Measurements from ENCODE around the gene MMD. TPM values are rescaled to one million over a fixed set of nuclear protein-coding genes. Genes with fewer than 3 reads are reported as not detected.

Gene MMD
- total and polyA plus RNA-seq, 2 of the 13 experiments (the other 11 are each of a cell fraction or from before 2014, with no cell fraction given) = 121 to 225 TPM

DNA sequence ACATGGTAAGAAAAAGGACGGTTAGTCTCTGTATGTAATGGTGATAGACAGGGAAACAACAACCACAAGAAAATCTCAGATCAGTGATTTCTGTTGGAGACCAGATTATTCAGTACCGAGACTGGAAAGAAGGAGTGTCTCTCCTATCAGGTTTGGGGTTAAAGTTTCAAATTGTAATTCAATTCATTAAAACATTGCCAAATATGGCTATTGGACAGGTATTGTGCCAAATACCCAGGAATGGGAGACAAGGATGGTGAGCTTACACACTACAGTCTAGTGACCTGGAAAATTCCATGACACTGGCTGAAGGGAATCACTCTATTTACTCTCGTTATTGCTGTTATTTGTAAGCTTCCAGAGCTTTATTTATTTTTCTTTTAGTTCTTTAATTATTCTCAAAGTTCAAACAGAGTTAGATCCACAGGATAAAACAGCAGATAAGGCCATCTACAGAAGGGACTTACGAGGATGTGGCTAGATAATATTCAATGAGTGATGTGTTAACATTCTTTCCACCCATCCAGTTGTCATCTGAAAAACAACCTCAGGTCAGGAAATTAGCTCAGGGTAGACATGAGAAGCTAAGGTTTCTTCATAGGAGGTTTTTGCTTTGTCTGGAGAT is 25.1 kb upstream of the MMD start (continued):
- TF ChIP-seq, protein P1, sequence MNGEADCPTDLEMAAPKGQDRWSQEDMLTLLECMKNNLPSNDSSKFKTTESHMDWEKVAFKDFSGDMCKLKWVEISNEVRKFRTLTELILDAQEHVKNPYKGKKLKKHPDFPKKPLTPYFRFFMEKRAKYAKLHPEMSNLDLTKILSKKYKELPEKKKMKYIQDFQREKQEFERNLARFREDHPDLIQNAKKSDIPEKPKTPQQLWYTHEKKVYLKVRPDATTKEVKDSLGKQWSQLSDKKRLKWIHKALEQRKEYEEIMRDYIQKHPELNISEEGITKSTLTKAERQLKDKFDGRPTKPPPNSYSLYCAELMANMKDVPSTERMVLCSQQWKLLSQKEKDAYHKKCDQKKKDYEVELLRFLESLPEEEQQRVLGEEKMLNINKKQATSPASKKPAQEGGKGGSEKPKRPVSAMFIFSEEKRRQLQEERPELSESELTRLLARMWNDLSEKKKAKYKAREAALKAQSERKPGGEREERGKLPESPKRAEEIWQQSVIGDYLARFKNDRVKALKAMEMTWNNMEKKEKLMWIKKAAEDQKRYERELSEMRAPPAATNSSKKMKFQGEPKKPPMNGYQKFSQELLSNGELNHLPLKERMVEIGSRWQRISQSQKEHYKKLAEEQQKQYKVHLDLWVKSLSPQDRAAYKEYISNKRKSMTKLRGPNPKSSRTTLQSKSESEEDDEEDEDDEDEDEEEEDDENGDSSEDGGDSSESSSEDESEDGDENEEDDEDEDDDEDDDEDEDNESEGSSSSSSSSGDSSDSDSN (CRISPR knock-in tag; IDR thresholded peaks at IDR 0.05) = no peak
- no peak for TF ChIP-seq NR1H2 (CRISPR knock-in tag; IDR thresholded peaks at IDR 0.05; ENCODE audit: borderline replicate concordance, low read depth)
- TF ChIP-seq GABPB1 (CRISPR knock-in tag; IDR thresholded peaks at IDR 0.05) = no peak; the same call in 1 of the 2 replicates
- TF ChIP-seq, protein P2, sequence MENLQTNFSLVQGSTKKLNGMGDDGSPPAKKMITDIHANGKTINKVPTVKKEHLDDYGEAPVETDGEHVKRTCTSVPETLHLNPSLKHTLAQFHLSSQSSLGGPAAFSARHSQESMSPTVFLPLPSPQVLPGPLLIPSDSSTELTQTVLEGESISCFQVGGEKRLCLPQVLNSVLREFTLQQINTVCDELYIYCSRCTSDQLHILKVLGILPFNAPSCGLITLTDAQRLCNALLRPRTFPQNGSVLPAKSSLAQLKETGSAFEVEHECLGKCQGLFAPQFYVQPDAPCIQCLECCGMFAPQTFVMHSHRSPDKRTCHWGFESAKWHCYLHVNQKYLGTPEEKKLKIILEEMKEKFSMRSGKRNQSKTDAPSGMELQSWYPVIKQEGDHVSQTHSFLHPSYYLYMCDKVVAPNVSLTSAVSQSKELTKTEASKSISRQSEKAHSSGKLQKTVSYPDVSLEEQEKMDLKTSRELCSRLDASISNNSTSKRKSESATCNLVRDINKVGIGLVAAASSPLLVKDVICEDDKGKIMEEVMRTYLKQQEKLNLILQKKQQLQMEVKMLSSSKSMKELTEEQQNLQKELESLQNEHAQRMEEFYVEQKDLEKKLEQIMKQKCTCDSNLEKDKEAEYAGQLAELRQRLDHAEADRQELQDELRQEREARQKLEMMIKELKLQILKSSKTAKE (CRISPR knock-in tag; IDR thresholded peaks at IDR 0.05; ENCODE audit: borderline replicate concordance) = no peak; the same call in 1 of the 2 replicates
- no peak for TF ChIP-seq NFKB2 (CRISPR knock-in tag; IDR thresholded peaks at IDR 0.05; ENCODE audit: borderline replicate concordance)
- peak; percentile 33; the same call in 1 of the 2 replicates for TF ChIP-seq TAF1 (CRISPR knock-in tag; IDR thresholded peaks at IDR 0.05)
- TF ChIP-seq, protein P3, sequence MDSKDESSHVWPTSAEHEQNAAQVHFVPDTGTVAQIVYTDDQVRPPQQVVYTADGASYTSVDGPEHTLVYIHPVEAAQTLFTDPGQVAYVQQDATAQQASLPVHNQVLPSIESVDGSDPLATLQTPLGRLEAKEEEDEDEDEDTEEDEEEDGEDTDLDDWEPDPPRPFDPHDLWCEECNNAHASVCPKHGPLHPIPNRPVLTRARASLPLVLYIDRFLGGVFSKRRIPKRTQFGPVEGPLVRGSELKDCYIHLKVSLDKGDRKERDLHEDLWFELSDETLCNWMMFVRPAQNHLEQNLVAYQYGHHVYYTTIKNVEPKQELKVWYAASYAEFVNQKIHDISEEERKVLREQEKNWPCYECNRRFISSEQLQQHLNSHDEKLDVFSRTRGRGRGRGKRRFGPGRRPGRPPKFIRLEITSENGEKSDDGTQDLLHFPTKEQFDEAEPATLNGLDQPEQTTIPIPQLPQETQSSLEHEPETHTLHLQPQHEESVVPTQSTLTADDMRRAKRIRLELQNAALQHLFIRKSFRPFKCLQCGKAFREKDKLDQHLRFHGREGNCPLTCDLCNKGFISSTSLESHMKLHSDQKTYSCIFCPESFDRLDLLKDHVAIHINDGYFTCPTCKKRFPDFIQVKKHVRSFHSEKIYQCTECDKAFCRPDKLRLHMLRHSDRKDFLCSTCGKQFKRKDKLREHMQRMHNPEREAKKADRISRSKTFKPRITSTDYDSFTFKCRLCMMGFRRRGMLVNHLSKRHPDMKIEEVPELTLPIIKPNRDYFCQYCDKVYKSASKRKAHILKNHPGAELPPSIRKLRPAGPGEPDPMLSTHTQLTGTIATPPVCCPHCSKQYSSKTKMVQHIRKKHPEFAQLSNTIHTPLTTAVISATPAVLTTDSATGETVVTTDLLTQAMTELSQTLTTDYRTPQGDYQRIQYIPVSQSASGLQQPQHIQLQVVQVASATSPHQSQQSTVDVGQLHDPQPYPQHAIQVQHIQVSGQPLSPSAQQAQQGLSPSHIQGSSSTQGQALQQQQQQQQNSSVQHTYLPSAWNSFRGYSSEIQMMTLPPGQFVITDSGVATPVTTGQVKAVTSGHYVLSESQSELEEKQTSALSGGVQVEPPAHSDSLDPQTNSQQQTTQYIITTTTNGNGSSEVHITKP (CRISPR knock-in tag; IDR thresholded peaks at IDR 0.05; ENCODE audit: low read depth) = no peak; the same call in 1 of the 2 replicates
- TF ChIP-seq ZNF572 (CRISPR knock-in tag; IDR thresholded peaks at IDR 0.05) = no peak
- no peak for TF ChIP-seq ZBTB21 (CRISPR knock-in tag; IDR thresholded peaks at IDR 0.05)
- no peak for TF ChIP-seq PCBP1 (IDR thresholded peaks at IDR 0.05; ENCODE audit: borderline replicate concordance, low read depth, low read length)
- no peak for TF ChIP-seq ZNF501 (CRISPR knock-in tag; IDR thresholded peaks at IDR 0.05)
- TF ChIP-seq, protein P4, sequence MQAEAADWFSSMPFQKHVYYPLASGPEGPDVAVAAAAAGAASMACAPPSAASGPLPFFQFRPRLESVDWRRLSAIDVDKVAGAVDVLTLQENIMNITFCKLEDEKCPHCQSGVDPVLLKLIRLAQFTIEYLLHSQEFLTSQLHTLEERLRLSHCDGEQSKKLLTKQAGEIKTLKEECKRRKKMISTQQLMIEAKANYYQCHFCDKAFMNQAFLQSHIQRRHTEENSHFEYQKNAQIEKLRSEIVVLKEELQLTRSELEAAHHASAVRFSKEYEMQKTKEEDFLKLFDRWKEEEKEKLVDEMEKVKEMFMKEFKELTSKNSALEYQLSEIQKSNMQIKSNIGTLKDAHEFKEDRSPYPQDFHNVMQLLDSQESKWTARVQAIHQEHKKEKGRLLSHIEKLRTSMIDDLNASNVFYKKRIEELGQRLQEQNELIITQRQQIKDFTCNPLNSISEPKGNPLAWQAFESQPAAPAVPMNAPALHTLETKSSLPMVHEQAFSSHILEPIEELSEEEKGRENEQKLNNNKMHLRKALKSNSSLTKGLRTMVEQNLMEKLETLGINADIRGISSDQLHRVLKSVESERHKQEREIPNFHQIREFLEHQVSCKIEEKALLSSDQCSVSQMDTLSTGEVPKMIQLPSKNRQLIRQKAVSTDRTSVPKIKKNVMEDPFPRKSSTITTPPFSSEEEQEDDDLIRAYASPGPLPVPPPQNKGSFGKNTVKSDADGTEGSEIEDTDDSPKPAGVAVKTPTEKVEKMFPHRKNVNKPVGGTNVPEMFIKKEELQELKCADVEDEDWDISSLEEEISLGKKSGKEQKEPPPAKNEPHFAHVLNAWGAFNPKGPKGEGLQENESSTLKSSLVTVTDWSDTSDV (CRISPR knock-in tag; IDR thresholded peaks at IDR 0.05) = no peak
- TF ChIP-seq, protein P5, sequence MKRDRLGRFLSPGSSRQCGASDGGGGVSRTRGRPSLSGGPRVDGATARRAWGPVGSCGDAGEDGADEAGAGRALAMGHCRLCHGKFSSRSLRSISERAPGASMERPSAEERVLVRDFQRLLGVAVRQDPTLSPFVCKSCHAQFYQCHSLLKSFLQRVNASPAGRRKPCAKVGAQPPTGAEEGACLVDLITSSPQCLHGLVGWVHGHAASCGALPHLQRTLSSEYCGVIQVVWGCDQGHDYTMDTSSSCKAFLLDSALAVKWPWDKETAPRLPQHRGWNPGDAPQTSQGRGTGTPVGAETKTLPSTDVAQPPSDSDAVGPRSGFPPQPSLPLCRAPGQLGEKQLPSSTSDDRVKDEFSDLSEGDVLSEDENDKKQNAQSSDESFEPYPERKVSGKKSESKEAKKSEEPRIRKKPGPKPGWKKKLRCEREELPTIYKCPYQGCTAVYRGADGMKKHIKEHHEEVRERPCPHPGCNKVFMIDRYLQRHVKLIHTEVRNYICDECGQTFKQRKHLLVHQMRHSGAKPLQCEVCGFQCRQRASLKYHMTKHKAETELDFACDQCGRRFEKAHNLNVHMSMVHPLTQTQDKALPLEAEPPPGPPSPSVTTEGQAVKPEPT (CRISPR knock-in tag; IDR thresholded peaks at IDR 0.05; ENCODE audit: low read depth) = no peak
- peak; percentile 99 for TF ChIP-seq GATA4 (IDR thresholded peaks at IDR 0.05; ENCODE audit: borderline replicate concordance, low read depth)
